Right hindlimb (tissue), 1 donor: ENCODE measurements around the gene AMBP.
A peak's percentile ranks its signal among the peaks of the same experiment; 100 is the strongest.
"Not testable (repeated sequence)": the region's sequence is repeated elsewhere in the genome, so short reads cannot be mapped to it uniquely, and the experiment has no call there.

Experiments used
- DNase-seq: peaks from one replicate; pipeline ENCODE4 v3.0.0-alpha.2; 2018

The AMBP gene

DNA sequence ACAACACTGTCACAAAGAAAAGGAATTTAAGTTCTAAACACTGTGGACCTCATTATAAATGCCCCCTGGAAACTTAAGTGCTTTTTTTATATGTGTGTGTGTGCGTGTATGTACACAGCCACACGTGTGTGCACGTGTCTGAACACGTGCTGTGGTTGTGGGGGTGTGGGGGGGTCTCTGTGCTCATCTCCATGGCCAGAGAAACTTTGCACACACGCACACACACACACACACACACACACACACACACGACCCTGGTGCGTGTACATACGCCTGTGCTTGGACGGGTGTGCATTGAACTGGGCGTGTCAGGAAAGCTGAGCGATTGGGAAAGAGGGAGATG, 27.9 kb downstream of the AMBP start:
- DNase-seq, result no peak

DNA sequence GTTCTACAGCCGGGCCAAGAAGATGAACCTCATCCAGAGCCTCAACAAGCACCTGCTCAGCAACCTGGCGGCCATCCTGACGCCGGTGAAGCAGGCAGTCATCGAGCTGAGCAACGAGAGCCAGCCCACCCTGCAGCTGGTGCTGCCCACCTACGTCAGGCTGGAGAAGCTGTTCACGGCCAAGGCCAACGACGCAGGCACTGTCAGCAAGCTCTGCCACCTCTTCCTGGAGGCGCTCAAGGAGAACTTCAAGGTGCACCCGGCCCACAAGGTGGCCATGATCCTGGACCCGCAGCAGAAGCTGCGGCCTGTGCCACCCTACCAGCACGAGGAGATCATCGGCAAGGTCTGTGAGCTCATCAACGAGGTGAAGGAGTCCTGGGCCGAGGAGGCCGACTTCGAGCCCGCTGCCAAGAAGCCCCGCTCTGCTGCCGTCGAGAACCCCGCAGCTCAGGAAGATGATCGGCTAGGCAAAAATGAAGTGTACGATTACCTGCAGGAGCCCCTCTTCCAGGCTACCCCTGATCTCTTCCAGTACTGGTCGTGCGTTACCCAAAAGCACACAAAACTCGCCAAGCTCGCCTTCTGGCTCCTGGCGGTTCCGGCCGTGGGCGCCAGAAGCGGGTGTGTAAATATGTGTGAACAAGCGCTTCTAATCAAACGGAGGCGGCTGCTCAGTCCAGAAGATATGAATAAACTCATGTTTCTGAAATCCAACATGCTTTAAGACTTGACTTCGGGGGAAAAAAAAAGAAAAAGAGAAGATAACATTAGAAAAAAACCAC, 28.5 kb downstream of the AMBP start:
- no peak for DNase-seq

DNA sequence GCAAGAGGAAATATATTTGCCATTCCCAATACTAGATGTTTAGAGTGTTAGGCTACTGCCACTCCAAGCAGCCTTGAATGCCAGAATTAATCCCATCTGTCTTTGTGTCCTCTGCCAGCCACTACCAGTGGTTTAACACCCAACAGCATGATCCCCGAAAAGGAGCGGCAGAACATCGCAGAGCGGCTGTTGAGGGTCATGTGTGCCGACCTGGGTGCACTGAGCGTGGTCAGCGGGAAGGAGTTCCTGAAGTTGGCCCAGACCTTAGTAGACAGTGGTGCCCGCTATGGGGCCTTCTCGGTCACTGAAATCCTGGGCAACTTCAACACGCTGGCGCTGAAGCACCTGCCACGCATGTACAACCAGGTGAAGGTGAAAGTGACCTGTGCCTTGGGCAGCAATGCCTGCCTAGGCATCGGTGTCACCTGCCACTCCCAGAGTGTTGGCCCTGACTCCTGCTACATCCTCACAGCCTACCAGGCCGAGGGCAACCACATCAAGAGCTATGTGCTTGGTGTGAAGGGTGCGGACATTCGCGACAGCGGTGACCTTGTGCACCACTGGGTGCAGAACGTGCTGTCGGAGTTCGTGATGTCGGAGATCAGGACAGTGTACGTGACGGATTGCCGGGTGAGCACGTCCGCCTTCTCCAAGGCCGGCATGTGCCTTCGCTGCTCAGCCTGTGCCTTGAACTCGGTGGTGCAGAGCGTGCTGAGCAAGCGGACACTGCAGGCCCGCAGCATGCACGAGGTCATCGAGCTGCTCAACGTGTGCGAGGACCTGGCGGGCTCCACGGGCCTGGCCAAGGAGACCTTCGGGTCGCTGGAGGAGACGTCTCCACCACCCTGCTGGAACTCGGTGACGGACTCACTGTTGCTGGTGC, 29.3 kb downstream of the AMBP start:
- no peak for DNase-seq

DNA sequence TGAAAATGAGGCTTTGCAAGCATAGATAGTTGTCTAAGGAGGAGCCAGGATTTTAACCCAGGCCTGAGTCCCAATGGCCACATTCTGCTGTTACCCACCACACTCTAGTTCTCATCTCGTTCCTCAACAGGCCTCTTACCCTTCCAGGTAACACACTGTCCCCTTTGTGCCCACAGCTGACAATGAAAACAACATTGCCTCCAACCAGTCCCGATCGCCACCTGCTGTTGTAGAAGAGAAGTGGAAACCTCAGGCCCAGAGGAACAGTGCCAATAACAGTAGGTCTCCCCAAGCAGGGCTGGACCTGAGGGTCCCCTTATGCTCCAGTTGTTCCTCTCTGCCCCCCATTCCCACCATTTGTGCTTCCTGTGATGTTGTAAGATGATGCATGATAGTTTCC, 30.4 kb downstream of the AMBP start:
- DNase-seq, result no peak

DNA sequence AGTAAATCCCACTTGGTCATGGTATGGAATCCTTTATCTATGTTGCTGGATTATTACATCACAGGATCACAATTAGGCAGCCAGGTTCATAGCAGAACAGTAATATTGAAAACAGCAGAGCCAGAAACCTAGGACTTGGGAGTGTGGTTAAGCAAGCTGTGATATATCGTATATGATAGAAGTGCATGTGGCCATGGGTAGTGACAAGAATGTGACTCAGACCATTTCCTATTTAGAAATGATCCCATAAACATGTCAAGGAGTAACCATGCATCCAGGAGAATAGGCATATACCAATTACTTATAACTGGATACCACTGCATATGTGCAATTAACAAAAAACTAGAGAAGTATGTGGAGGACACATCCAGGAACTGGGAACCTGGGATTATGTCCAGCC, 31.2 kb downstream of the AMBP start:
- no peak for DNase-seq

DNA sequence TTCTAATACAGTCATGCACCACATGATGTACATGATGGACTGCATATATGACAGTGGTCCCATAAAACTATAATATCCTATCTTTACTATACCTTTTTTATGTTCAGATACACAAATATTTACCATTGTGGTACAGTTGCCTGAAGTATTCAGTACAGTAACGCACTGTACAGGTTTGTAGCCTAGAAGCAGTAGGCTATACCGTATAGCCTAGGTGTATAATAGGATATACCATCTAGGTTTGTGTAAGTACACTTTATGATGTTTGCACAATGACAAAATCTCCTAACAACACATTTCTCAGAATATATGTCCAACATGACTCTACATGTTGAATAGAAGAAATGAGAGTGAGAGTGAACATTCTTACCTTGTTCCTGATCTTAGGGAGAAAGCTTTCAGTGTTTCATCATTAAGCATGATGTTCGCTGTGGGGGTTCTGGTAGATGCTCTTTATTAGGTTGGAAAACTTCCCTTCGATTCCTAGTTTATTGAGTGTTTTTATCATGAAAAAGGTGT, 31.8 kb downstream of the AMBP start:
- DNase-seq, result no peak

DNA sequence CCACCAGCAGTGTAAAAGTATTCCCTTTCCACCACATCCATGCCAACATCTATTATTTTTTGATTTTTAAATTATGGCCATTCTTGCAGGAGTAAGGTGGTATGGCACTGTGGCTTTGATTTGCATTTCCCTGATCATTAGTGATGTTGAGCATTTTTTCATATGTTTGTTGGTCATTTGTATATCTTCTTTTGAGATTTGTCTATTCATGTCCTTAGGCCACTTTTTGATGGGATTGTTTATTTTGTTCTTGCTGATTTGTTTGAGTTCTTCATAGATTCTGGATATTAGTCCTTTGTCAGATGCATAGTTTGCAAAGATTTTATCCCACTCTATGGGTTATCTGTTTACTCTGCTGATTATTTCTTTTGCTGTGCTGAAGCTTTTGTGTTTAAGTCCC, 34.4 kb downstream of the AMBP start:
- not testable (repeated sequence) for DNase-seq

DNA sequence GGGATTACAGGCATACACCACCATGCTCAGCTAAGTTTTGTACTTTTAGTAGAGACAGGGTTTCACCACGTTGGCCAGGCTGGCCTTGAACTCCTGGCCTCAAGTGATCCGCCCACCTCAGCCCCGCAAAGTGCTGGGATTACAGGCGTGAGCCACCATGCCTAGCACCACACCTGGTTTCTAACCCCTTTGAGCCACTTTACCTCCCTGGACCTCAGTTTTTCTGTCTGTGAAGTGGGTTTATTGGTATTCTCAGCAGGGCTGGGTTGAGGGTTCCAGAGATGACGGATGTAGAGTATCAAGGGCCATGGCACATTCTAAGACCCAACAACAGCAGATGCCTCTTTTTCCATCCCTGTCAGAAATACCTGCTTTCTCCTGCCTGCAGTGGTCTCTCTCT, 38.6 kb downstream of the AMBP start:
- no peak for DNase-seq

DNA sequence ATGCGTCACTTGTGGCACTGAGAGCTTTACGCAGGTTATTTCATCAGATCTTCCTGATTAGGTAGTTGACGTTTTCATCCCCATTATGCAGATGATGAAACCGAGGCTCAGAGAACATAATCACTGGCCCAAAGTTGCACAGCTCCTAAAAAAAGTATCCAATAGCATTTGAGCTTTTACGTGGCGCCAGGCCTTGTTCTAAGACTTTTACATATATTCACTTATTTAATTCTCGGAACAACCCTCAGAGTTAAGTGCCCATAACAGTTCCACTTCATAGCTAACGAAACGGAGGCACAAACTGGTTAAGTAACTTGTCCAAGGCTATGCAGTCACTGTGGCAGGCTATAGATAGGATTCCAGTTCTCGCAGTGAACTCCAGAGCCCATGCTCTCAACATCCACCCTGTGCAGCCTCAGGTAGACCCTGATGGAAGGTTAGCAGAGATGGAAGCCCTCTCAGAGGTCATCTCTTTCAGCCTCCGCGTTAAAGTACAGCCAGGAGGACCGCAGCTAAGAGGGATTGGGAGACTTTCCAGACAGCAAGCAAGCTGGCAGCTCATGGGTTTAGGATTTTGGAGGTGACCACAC, 39.3 kb downstream of the AMBP start:
- DNase-seq, result no peak

DNA sequence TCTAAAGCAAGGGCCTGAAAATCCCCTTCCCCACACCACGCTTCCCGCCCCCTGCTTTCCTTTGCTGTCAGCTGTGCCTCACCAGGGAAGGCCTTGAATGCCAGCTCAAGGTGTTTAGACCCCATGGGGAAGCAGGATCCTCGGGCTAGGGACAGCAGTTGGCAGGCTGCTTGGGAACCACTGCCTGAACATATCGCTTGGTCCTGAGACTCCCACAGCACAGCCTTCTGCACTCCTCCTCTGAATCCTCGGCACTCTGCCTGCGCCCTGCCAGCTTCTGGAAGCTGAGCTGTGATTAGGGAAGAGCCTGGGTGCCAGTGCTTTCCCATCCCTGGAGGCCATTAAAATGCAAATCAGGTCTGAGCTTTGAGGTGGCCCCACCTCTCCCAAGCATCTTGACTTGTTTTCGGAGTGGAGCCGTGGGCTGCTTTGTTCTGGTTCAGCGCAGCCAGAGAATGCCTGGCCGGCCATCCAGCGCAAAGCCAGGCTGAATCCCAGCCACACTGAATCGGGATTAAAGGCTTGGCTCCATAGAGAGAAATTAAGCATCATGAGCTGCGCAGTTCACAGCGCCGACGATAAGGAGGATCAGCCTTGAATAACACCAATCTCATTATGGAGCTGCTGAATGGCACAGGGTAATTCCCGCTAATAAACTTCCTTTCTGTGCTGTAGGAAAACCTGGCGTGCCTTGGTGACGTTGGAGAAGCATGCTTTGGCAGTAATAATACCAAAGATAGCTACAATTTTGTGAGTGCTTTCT, 40.0 kb downstream of the AMBP start:
- DNase-seq, result no peak

DNA sequence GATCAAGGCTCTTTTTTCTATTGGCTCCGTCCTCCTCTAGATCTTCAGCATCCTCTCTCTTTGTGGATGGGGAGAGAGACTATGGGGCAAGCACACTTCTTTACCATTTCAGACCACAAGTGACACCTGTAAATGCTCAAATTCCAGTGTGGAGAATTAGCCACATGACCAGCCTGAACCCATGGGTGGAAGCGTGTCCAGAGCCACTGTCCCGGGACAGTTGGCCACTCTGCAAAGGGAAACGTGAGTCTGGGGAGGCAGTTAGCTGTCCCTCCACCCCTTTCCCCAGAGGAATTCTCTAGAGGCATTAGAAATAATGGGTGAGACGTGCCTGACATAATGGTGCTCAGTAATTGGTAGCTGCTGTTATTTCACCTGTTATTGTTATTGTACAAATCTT, 40.9 kb downstream of the AMBP start:
- DNase-seq, result no peak

DNA sequence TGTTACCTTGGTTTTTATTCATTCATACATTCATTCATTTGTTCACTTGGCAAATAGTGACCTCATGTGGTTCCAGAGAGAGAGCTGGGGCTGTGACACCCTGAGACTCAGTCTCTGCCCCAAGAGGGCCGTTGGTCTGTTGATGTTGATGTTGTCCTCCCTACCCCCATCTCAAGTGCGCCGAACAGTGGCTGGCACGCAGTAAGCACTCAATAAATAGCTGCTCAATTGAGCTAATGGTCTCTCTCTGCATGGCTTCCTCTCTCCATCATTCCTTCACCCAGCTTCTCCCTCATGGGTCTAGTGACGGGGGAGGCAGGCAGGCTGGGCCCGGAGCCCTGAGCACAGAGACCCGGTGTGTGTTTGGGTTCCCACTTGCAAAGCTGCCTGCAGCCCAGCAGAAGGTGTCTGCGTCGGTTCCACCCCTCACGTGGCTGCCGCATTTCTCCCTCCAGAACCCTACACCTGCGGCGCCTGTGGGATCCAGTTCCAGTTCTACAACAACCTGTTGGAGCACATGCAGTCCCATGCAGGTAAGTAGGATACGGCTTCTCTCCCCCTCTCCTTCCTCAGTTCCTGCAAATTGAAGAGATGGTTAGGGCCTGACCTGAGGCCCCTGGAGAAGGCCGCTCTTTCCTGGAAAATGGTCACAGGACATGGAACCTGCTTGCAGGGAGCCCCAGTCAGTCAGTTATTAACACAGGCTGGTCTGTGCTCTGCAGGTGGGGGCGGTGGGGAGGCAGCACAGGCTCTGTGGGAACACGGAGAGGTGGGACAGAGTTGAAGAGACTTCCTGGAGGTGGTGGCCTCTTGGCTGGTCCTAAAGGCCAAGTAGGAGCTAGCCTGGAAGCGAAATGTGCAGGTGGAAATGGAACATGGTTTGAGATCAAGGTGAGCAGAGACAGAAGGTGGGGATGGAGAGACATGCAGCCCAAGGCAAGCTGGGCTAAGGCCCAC, 42.0 kb downstream of the AMBP start:
- DNase-seq, result no peak

DNA sequence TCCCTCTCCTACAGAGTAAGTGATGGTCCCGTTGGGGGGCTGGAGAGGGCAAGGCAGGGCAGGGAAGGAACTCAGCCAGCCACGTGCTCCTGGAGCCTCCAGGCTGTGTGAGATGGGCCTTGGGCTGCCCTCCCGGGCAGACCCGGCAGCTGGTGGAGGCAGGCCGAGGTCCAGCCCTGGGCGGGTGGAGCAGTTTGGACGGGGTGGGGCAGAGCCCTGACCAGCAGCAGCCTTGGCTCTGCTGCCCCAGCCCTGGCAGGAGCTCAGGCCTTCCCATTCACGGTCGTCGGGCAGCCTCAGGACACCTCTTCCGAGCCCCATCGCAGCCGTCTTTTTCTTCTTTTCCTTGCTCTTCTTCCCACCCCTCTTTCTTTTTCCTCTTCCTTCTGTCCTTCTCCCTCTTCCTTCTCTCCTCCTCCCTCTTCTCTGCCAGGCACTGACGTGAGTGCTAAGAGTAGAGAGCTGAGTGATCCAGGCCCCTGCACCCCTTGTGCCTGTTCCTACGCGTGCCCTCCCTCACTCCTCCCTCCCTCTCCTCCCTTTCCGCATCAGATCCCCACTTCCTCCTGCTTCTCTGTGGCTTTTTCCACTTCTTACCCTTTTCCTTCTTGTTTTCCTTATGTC, 42.8 kb downstream of the AMBP start:
- no peak for DNase-seq

DNA sequence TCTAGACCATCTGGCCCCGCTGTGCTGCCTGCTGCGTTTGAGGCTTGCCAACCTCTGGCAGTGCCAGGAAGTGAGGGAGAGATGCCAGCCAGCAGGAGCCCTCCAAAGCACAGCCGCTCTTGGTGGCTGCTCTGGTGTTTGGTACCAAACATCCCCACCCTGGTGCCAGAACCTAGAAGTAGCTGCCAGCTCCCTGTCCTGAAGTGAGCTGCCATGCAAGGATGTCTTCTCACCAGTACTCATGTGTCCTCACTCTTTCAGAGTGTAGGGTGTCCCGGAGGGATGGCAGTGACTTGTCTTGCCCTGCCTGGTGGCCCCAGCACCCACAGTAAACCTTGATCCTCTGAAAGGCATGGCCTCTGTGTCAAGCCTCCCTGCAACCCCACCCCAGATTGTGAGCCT, 43.4 kb downstream of the AMBP start:
- no peak for DNase-seq

DNA sequence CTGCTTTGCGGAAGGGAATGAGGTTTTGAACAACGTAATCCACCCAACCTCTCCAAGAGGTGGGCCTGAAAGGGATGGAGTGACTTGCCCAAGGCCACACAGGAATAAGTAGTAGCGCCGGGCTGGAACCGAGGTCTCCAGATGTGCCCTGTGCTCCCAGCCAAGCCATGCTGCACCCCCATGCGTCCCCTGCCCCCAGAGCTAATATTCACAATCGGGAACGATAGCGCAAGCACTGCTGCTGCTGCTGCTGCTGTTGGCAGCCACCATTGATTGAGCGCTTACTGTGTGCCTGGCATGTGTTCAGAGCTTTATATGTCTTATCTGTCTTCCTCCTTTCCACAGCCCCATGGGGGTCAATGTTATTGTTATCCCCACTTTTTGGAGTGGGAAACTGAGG, 43.9 kb downstream of the AMBP start:
- no peak for DNase-seq

DNA sequence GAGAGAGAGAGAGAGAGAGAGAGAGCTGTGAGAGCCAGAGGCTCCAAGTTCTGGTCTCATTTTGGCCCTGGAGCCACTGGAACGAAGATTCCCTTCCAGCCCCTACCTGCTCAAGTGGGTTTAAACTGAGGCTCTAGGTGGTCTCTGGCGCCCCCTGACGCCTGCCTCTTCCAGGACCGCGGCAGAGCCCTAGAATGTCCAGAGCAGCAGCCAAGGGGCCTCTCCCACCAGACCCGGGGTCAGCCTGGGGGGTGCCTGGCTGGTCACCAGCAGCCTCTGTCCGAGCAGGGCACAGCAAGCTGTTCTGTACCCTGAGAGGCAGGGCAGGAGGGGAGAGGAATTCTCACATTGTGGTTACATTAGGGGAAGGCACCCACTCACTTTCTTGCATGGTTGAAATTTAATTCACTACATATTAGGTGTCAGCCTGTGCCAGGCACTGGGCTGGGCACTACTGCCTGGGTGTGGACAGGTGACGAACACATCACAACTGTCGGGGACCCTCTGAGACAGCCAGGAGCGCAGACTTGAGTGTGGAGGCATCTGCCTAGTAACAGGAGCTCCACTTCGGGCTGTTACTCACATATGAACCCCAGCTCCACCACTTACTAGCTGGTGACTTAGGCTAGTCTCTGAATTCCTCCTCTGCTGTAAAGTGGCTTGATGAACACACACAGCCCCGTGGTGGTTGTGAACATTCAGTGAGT, 44.5 kb downstream of the AMBP start:
- peak; percentile 64 for DNase-seq

DNA sequence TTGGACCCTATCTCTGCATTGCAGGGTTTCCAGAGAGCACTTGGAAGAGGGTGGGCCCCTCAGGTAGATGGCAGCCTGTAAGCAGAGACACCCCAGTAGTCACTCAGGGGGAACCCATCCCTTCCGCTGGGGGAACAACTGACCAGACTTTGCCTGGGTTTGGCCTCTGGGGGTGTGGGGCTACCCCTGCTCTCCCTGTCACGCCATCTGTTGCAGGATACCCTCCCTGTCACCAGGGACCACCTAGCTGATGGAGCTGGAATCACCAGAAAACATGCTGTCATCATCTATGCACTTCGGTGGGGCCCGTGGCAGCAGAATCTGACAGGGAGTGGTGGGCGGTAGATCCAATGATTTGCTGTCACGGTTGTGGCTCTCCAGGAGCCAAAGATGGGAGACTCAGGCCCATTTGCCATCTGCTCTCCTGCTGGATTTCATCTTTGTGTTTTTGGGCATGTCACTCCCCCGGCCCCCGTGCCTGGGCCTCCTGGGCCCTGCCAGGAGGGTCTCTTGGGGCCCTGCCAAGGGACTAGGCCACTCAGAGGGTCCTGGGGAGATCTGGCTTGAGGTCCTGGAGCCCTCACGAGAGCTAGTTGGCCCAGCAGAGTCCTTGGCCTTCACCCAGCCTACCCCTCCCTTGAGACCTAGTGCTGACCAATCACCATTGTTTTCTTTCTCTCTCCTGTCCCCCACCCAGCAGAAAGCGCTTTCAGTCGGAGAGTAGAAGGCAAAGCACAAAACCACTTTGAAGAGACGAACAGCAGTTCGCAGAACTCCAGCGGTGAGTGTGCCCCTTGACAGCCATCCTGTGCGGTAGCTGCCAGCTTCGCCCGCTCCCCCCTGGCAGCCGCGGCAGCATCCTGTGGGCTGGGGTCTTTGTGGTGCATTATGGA, 45.9 kb downstream of the AMBP start:
- DNase-seq, result no peak

DNA sequence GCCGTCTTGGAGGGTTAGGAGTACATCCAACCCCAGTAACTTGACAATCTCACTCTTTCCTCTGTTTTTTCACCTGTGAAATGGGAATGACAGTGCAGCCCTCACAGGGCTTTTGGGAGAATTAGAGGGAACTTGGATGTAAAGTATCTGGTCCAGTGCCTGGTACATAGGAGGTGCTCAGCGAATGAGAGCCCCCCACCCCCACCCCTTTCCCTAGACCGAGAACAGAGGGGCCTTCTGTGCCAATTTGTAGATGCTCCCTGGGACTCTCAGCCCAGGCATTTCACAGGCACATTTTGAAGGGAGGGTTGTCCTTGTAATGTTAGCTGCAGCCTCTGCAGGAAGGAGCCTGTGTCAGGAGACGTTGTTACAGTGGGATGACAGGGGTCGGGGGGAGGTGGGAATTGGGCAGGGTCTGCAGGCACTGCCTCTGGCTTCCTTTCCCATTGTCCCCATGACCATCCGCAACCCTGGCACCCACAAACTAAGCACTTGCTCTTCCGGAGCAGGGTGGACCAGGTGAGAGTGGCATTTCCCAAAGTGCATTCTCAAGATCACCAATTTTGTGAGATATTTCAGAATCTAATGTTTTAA, 47.0 kb downstream of the AMBP start:
- DNase-seq, result no peak

DNA sequence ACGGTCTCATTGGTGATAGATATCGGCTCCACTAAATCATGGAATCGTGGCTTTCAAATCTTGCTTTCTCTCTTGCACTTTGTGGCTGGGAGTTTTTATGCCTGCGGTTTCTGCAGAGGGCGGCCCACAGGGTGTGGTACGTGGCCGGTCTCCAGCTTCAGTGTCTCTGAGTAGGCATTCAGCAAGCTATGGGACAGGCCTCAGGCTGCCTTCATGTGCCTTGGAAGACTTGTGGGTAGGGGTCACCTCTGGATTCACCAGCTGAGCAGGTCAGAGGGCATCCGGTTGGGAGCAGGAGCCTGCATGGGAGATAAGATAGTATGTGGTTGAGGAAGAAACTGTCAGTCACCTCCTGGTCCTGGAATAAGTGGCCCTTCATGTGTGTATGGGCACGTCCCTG, 47.7 kb downstream of the AMBP start:
- no peak for DNase-seq
